GM19395 (cell line): ENCODE measurements around the gene UQCRC2.
"Not testable (repeated sequence)": the region's sequence is repeated elsewhere in the genome, so short reads cannot be mapped to it uniquely, and the experiment has no call there.

Experiments used
- ATAC-seq: cut with Tn5 transposase; IDR thresholded peaks from one replicate; pipeline ENCODE4 v1.9.1; 2021; ENCODE audit warnings: mild to moderate bottlenecking, moderate library complexity; ENCODE audit not compliant: unreplicated experiment

The UQCRC2 gene

DNA sequence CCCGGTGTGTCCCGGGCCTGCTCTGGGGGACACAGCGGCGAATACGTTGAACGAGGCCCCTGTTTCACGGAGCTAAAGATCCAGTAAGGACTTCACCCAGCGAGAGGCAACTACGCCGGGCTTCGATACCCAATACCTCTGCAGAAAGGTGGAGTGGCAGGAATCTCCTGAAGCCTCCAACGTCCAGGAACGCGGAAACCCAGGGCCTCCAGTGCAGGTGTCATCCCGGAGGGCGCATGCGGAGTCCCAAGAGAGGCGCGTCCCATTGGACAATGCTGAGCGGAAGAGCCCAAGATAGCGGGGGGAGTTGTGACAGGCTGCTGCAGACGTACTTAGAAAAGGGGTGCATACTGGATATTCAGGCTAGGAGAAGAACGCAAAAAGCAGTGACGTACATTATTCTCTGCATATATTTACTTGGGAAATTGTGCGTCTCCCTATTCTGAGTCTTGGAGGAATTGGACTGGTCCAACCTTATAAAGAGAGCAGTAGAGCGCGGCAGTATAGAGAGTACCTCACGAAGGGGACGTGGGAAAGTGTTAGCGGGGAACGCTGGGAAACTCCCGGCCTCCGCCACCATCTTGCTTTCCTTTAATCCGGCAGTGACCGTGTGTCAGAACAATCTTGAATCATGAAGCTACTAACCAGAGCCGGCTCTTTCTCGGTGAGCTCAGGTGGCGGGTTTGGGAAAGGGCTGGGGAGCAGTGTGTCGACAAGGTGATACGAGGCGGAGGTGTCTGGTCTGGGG, at the start of gene UQCRC2:
Gene UQCRC2, plus strand, starts transcription at position 569 of the 748 bp plus-strand sequence. Its CDS starts 63 bp downstream, at position 632.
- peak; percentile 89 for ATAC-seq

- ATAC-seq: not testable (repeated sequence)
Measured at GRCh38 chr16:21932650-21933049, 20.5 kb upstream of the UQCRC2 start.

DNA sequence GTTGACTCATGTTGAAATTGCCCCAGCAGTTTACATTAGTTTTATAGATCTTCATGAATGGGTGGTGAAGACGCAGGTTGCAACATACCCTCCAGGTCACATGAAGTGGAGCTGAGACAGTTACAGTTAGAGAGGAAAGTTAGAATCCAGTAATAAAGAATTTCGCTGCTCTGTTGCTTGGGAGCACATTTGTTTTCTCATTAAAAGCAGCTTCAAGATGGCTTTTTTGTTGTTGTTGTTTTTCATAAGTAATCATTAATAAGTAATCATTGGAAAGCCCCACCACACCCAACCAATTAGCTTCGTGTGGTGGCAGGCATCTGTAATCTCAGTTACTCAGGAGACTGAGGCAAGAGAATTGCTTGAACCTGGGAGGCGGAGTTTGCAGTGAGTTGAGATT, 19.8 kb upstream of the UQCRC2 start:
- ATAC-seq: not testable (repeated sequence)

DNA sequence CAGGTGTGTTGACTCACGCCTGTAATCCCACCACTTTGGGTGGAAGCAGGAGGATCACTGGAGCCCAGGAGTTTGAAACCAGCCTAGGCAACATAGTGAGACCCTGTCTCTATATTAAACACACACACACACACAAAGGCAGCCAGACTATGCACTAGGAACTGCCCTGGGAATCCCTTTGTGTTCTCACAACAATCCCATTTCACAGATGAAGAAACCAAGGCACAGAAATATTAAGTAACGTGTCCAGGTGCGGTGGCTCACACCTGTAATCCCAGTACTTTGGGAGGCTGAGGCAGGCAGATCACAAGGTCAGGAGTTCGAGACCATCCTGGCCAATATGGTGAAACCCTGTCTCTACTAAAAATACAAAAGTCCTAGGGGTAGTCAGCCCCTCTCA, 19.4 kb upstream of the UQCRC2 start:
- not testable (repeated sequence) for ATAC-seq

- ATAC-seq: not testable (repeated sequence)
Measured at GRCh38 chr16:21936216-21936615, 16.9 kb upstream of the UQCRC2 start.

GRCh38 chr16:21937336-21937829, 15.8 kb upstream of the UQCRC2 start:
- ATAC-seq: no peak

GRCh38 chr16:21940570-21940969, 12.6 kb upstream of the UQCRC2 start:
- ATAC-seq: no peak

DNA sequence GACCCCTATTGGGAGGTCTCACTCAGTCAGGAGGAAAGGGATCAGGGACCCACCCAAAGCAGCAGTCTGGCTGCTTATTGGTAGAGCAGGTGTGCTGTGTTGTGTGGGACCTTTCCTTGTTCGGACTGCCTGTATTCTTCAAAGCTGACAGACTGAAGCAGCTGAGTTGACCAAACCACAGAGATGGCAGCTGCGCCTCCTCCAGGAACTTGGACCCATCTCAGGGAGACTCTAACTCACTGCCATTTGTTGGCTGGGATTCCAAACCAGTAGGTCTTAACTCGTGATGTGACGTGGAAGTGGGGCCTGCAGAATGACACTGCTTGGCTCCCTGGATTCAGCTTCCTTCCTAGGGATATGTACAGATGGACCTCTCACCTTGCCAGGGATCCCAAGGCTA, 9.6 kb upstream of the UQCRC2 start:
- ATAC-seq: no peak

GRCh38 chr16:21946889-21947635, 6.1 kb upstream of the UQCRC2 start:
- ATAC-seq: no peak

DNA sequence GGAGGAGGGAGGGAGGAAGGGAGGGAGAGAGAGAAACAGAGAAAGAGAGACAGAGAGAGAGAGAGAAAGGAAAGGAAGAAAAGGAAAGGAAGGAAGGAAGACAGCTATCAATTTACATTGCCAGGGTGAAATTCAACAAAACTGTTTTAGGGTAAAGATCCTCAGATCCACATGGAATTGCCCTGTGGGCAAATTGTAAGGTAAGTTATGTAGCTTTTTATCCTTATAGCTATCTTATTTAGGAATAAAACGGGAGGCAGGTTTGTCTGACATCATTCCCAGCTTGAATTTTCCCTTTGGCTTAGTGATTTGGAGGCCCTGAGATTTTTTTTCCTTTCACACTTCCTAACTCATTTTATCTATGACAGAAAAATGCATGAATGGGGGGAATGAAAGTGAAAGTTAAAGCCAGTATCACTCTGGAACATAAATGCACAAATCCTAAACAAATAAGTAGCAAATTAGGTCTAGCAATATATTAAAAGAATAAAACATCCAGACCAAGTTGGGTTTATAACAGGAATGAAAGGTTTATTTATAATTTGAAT, 3.4 kb upstream of the UQCRC2 start:
- no peak for ATAC-seq

DNA sequence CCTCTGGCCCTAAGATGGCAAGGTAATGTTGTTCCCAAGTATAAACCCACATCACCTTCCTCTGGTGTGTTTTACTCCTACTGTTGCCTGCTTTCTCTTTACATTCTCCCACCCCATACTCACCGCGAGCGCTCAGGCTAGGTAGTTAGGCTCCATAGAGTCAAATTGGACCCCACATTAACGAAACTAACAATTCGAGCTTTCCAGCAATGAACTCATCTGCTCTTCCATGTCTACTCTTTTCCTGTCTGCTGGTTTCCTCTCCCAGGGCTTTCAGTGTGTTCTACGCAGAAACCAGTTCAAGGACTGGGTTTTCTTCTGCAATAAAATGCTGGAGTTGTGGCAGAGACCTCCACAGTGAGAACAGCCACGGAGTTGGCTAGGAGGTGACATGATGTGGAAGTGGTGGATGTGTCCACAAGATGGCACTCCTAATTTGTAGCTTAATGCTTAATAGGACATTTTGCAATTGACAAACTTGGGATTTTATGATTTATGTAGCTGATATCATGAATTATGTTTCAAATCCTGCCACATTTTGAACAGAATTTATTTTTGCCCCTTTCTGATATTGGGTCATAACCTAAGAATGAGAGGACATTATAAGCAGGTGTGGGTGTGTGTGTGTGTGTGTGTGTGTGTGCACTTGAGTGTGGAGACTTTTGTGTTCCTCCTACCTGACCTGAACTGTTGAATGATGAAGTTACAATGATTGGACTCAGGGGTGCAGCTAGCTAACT, 2.2 kb upstream of the UQCRC2 start:
- no peak for ATAC-seq

DNA sequence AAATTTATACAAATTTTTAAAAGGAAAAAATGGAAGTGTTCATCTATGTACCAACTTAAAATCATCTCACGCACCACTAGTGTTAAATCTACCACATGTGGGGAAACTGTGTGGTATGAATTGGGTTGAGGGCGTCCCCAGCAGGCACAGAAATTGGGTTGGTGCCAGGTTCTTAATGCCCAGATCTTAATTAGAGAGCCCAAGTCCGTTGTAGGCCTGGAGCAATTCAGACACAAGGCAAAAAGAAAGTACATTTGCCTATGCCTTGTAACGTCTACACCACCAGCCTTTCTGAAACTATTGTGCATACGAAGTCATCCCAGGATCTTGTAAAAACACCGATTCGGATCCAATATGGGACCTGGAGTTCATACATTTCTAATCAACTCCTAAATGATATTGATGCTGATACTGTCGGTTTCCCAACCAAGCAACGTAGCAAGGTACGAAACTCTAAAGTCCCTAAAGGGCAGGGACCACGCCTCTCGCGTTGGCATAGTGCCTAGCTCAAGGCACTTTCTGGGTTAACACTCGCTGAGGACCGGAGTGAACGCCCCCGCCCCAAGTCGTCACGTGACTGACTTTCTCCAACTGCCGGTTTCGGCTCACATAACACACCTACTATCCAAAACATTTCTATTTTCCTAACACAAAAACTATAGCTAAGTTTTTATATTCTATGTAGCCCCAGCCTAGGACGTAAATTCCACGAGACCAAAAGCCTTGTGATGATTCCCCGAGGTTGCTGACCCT, 945 bp upstream of the UQCRC2 start:
- peak; percentile 34 for ATAC-seq

DNA sequence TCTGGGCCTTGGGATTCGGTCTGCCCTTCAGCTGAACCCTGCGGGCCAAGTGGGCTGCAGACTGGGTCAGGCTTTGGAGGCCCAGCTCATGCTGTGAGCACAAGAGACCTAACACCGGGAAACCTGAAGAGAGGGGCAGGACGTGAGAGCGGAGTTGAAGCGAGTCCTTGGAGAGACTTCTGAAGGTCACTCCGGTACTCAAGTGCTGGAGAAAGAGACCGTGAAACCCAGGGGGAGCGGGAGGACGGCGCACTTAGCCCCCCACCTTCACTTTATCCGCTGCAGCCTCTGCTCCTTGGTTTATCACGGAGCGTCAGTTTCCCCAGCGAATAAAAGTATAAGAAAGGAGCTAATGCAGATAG, 361 bp downstream of the UQCRC2 start:
- peak; percentile 36 for ATAC-seq

DNA sequence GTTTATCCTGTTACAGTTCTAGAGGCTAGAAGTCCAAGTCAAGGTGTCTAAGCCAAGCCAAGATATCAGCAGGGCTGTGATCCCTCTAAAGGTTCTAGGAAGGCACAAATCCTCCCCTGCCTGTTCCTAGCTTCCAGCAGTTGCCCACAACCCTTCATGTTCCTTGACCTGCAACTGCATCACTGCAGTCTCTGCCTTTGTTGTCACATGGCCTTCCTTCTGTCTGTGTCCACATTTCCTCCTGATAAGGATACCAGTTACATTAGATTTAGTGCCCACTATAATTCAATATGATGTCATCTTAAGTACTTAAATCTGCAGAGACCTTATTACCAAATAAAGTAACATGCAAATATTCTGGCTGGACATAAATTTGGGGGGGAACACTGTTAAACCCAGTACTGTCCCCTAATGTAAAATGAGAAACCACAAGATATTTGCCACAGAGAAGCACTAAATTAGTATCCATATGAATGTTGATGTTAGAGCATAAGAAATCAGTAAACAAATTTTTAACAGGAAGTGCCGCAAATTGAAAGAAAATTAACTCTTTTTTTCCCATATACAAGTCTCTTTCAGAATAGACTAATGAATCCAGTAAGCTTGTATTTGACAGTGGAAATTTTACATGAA, 4.7 kb downstream of the UQCRC2 start:
- ATAC-seq: no peak

DNA sequence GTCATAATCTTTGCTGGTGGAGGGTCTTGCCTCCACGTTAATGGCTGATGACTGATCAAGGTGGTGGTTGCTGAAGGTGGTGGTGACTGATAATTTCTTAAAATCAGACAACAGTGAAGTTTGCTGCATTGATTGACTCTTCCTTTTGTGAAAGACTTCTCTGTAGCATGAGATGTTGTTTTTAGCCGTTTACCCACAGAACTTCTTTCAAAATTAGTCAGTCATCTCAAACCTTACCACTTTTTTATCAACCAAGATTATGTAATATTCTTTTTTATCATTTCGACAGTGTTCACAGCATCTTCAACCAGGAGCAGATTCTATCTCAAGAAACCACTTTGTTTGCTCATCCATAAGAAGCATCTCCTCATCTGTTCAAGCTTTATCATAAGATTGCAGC, 5.9 kb downstream of the UQCRC2 start:
- ATAC-seq: no peak

DNA sequence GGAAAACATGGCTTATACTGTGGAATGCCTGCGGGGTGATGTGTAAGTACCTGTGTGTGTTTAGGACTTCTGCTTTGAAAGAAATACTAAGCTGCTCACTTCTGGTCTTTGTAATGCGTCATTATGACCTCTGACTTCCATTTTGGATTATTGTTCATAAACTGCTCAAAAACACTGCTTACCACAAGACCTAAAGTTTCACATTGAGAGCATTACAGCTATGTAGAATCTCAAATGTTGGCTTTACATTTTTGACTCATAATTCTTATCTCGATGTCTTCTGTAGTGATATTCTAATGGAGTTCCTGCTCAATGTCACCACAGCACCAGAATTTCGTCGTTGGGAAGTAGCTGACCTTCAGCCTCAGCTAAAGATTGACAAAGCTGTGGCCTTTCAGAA, 9.3 kb downstream of the UQCRC2 start:
- ATAC-seq: no peak

DNA sequence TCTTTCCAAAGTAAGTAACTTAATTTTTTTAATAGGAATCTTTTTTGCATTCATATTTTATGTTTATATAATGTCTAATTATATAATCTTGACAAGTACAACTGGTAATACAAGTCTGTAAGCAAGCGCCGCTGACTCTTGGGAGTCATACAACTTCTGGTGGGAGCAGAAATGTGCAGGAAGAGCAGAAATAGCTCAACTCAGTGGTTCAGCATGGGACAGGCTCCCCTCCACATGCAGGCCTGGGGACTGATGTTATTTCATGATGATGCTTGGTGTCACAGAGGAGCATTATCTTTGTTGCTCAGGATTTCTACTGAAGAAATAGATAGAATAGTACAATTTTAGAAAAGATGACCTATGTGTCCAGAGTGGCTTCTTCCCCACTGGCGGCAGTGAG, 10.7 kb downstream of the UQCRC2 start:
- ATAC-seq: no peak

GRCh38 chr16:21964353-21964752, 11.2 kb downstream of the UQCRC2 start:
- no peak for ATAC-seq

DNA sequence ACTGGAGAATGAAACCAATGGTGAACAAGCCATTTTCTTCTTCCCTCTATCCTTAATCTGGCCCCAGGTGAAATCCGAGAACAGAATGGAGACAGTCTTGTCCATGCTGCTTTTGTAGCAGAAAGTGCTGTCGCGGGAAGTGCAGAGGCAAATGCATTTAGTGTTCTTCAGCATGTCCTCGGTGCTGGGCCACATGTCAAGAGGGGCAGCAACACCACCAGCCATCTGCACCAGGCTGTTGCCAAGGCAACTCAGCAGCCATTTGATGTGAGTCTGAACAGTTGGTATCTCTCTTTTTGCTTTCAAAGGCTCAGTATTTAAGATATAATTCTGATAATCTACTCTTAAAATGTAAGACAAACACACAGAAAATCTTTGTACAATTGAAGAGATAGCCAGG, 18.7 kb downstream of the UQCRC2 start:
- no peak for ATAC-seq

DNA sequence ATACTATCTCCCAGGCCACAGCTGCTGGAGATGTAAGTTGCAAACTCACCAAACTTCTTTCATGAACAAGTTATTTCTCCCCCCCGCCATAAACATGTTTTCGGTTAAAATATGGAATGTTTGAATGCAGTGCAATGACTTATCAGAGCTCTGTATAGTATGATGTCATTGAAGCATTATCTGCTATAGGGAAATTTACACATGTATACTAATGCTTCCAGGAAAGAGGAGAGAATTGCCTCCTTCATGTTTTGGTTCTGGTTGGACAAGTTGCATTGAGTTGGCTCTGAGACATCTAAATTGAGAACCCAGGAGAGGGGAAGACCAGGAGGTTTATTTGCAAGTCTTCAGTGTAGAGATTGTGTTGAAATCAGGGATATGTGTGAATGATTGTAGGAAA, 20.8 kb downstream of the UQCRC2 start:
- no peak for ATAC-seq
